ENCODE results near the gene HSF2. TPM values are rescaled to one million over a fixed set of nuclear protein-coding genes. Genes with fewer than 3 reads are reported as not detected.
A peak's percentile ranks its signal among the peaks of the same experiment; 100 is the strongest.

HSF2 gene
- total RNA-seq (10 to 100 TPM; 15.0 to 64.4 (median 20.2) TPM), polyA plus RNA-seq (10 to 100 TPM; 14.6 to 41.8 (median 16.5) TPM)
- long read RNA-seq, donor 1, transcript HSF2-201 (13 exons, 2,549 nt): minor isoform, 7 of 15 reads
- long read RNA-seq, donor 1, transcript HSF2-202 (12 exons, 2,643 nt): major isoform, 8 of 15 reads
- long read RNA-seq, donor 1, partial matches to known transcripts: 0 of 15 reads
- long read RNA-seq, donor 1, other reads (novel, unspliced or antisense): 0 of 15 reads
- long read RNA-seq, donor 2, partial matches to known transcripts: 0 of 5 reads
- long read RNA-seq, donor 2, other reads (novel, unspliced or antisense): 0 of 5 reads
- long read RNA-seq, donor 3, transcript HSF2-202 (12 exons, 2,643 nt): major isoform, 10 of 14 reads
- long read RNA-seq, donor 3, partial matches to known transcripts: 0 of 14 reads
- long read RNA-seq, donor 3, other reads (novel, unspliced or antisense): 0 of 14 reads
- long read RNA-seq, donor 4, transcript HSF2-201 (13 exons, 2,549 nt): minor isoform, 6 of 24 reads
- long read RNA-seq, donor 4, transcript HSF2-202 (12 exons, 2,643 nt): major isoform, 12 of 24 reads
- long read RNA-seq, donor 4, partial matches to known transcripts: 6 of 24 reads
- long read RNA-seq, donor 4, other reads (novel, unspliced or antisense): 0 of 24 reads
- long read RNA-seq, donor 5, transcript HSF2-201 (13 exons, 2,549 nt): minor isoform, 15 of 48 reads
- long read RNA-seq, donor 5, transcript HSF2-202 (12 exons, 2,643 nt): major isoform, 31 of 48 reads
- long read RNA-seq, donor 5, partial matches to known transcripts: 0 of 48 reads
- long read RNA-seq, donor 5, other reads (novel, unspliced or antisense): 2 of 48 reads
- long read RNA-seq, donor 6, transcript HSF2-202 (12 exons, 2,643 nt): major isoform, 5 of 14 reads
- long read RNA-seq, donor 6, transcript HSF2-201 (13 exons, 2,549 nt): major isoform, 5 of 14 reads
- long read RNA-seq, donor 6, partial matches to known transcripts: 2 of 14 reads
- long read RNA-seq, donor 6, other reads (novel, unspliced or antisense): 1 of 14 reads
- long read RNA-seq, donor 7, partial matches to known transcripts: 0 of 3 reads
- long read RNA-seq, donor 7, other reads (novel, unspliced or antisense): 0 of 3 reads
- long read RNA-seq, donor 8, transcript HSF2-202 (12 exons, 2,643 nt): major isoform, 9 of 319 reads
- long read RNA-seq, donor 8, transcript HSF2-201 (13 exons, 2,549 nt): minor isoform, 6 of 319 reads
- long read RNA-seq, donor 8, partial matches to known transcripts: 154 of 319 reads
- long read RNA-seq, donor 8, other reads (novel, unspliced or antisense): 147 of 319 reads
- long read RNA-seq, donor 9, partial matches to known transcripts: 78 of 210 reads
- long read RNA-seq, donor 9, other reads (novel, unspliced or antisense): 124 of 210 reads
- long read RNA-seq, donor 10, partial matches to known transcripts: 0 of 3 reads
- long read RNA-seq, donor 10, other reads (novel, unspliced or antisense): 0 of 3 reads

GRCh38 chr6:122399348-122400120, at the start of gene HSF2:
HSF2 (plus strand) TSS chr6:122399652; CDS start chr6:122399738, 86 bp downstream.
- peak; percentile 94 to 99 (median 98) for DNase-seq
- Histone ChIP-seq H3K9me3 (replicated peaks in 1 of 3) (no peaks in the 10 kb centered on the region), H3K4me1 (replicated peaks in 1 of 2) (peaks cover 14 to 52% of the 10 kb centered on the region in 2 donors), H3K4me3 (peak within 1 kb of the TSS; percentile 82 to 100 (median 91)), H3K36me3 (replicated peaks in 1 of 2) (no peaks in the 10 kb centered on the region), H3K27ac (peak within 1 kb of the TSS; percentile 43 to 95 (median 85)), H3K27me3 (no peaks in the 10 kb centered on the region)
- intact Hi-C loops (cut with DNase I): no loop called here
- TF ChIP-seq CTCF (IDR thresholded peaks at IDR 0.05) (peak in 1 of 6 experiments; percentile 5), POLR2A (IDR thresholded peaks at IDR 0.05) (peak; percentile 33 to 83)
- 0 to 1% (median 0%) methylated on average over 9 to 82 of the region's 82 CpGs for WGBS, 4 donors

GRCh38 chr6:122352981-122353664, 46.3 kb upstream of the HSF2 start:
- no peak for TF ChIP-seq CTCF (IDR thresholded peaks at IDR 0.05)
- no peak for TF ChIP-seq POLR2A (IDR thresholded peaks at IDR 0.05)
- DNase-seq: no peak
- Histone ChIP-seq H3K9me3 (replicated peaks in 1 of 3) (no peaks in the 10 kb centered on the region), H3K27ac (no peak overlapping the region), H3K27me3 (no peaks in the 10 kb centered on the region), H3K36me3 (replicated peaks in 1 of 2) (no peaks in the 10 kb centered on the region), H3K4me3 (no peak overlapping the region), H3K4me1 (replicated peaks in 1 of 2) (no peaks in the 10 kb centered on the region)
- intact Hi-C loops (cut with DNase I): no loop called here

- intact Hi-C loops (cut with DNase I): loop anchor here in 1 of 2 donors (10.0 kb wide), 1 partner anchor 164 kb away; no protein-coding TSS in a partner anchor
- Histone ChIP-seq H3K4me1 (replicated peaks in 1 of 2) (no peaks in the 10 kb centered on the region), H3K4me3 (no peak overlapping the region), H3K27ac (no peak overlapping the region), H3K9me3 (replicated peaks in 1 of 3) (no peaks in the 10 kb centered on the region), H3K27me3 (no peaks in the 10 kb centered on the region), H3K36me3 (replicated peaks in 1 of 2) (no peaks in the 10 kb centered on the region)
- TF ChIP-seq POLR2A (IDR thresholded peaks at IDR 0.05) (no peak), CTCF (IDR thresholded peaks at IDR 0.05) (no peak)
- no peak for DNase-seq
- 78 to 83% (median 81%) methylated on average over 5 to 11 of the region's 11 CpGs for WGBS, 4 donors
These were observed 38.6 kb upstream of the HSF2 start for GRCh38 chr6:122360809-122361208.
